Activated CD4-positive, alpha-beta T cell treated with anti-CD3 and anti-CD28 coated beads, Interleukin-2, amount 50 U/mL, for 16 hours (primary cell): ENCODE data around the gene GJC3.
"Not testable (repeated sequence)": the region's sequence is repeated elsewhere in the genome, so short reads cannot be mapped to it uniquely, and the experiment has no call there.

Source experiments
- DNase-seq: peaks from one replicate; pipeline ENCODE4 v3.0.0-alpha.2; 2020

GJC3 gene

DNA sequence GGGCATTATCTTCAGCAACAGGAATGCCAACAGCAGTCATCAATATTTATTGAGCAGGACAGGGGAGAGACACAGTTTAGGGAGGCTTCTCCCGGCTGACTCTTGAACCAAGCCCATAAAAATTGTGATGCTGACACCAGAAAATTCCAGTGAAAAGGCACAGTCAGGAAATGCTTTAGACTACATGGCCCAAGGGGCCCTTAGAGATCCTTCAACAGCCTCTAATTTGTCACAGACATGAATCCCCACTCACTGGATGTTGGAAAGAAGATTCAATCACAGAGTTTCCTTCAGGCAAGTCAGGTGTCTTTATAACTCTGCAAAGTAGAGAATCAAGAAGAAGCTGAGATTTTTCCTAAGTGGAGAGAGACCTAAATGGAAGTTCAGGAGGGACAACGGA is 1.2 kb downstream of the GJC3 start:
- DNase-seq: no peak

DNA sequence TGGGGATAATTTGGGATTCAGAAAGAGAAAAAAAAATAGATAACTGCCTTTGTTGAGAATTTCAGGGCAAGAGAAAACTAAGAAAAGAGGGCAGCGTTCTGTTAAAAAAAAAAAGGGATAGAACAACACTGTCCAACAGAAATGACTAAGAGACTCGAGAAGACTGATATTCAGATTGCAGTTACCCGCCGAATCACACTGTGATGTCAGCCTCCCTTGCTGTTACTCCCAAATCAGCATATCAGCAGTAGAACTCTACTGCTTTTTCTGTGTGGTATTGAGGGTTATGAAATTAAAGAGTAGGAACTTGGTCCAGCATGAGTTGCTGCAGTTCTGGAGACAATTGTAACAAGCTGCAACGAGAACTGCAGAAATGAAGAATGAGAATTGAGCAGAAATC is 1.9 kb downstream of the GJC3 start:
- no peak for DNase-seq

DNA sequence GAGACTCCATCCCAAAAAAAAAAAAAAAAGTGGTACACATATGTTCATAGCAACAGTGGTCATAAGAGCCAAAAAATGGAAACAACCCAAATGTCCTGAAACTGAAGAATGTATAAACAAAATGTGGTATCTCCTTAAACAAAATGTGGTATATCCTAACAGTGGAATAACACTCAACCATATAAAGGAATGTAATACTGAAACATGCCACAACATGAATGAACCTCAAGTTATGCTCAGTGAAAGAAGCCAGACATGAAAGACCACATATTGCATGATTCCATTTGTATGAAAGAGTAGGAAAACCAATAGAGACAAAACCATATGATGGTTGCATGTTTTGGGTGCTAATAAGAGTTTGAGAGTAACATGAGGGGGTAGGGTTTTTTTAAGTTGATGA is 3.1 kb downstream of the GJC3 start:
- no peak for DNase-seq

DNA sequence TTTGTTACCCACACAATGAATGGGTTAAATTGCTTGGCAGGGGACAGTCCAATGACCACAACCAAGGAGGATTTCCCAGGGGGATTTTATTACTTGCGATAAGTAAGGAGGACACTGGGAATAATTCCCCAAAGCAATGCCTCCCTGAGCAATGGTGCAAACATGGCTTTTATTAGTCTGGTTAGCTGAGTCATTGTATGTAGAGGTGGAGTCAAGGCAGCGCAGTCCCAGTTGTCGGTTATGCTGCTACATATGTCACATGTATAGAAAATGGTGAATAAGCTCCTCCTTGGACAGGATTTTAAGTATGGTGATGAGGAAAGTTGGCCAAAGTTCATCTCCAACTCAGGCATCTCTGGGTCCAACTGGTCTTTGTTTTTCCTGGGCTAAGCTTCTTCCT is 6.2 kb downstream of the GJC3 start:
- DNase-seq: no peak

DNA sequence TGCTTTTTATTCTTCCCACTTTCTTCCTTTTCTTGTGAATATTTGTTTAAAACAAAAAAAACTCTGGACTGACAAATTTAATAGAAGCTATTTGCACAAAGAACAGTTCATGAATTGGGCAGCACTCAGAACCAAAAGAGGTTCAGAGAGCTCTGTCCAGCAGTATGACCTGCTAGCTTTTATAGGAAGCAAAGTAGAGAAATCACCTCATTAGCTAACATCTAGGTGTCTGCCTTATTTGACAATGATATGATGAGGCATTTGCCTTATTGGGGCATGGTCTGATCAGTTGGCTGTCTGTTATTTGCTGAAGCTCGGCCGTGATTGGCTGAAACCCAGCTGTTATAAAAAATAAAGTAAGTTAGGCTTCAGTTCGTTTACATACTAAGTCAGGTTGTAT is 9.3 kb downstream of the GJC3 start:
- DNase-seq: no peak

DNA sequence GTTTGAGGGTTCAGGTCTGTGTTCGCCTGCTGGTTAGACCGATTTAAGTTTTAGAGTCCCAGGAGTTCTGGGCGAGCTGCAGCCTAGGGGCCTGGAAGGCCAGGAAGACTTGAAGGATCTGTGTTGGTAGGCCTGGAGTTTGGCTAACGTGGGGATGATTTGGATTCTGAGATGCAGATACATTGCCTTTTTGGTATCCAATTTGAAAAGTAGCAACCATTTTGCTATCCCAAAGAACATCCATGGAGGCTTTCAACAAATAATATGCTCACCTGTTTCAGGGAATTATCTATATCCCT is 9.7 kb downstream of the GJC3 start:
- DNase-seq: no peak

DNA sequence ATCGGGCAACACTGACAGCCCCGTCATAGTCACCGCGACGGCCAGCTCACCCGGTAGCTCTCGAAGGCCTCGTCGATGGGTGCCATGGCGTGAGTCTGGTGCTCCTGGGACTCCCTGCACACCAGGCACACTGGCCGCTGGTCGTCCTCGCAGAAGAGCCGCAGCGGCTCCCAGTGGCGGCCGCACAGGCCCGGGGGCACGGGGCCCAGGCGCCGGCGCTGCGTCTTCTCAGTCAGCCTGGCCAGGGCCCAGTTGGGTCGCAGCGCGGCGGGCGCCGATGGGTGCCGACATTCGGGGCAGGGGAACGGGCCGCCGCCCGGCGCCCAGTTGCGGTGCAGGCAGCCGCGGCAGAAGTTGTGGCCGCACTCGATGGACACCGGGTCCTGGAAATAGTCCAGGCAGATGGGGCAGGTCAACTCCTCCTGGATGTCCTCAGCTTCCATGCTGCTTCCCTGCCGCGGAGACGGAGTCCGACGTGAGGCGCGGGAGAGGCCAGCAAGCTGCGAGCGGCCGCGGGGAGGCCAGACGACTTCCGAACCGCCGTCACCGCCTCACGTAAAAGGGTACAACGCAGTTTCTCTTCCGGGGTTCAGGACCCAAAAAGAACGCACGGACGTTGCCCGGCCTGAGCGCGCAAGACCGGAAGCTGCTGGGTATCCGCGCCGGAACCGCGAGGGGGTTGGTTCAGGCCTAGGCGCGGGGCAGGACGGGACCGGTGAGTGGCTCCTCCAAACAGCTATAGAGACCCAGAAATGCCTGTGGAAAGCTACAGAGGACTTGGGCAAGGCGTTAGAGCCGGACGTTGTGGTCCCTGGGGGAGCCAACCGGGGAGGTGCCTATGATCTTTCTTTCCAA is 10.2 kb downstream of the GJC3 start, which contains the start of gene TRIM4:
Gene TRIM4 (minus strand): TSS at position 572 of the 855 bp plus-strand sequence. CDS start 129 bp downstream, at position 443.
- DNase-seq: peak; percentile 95

DNA sequence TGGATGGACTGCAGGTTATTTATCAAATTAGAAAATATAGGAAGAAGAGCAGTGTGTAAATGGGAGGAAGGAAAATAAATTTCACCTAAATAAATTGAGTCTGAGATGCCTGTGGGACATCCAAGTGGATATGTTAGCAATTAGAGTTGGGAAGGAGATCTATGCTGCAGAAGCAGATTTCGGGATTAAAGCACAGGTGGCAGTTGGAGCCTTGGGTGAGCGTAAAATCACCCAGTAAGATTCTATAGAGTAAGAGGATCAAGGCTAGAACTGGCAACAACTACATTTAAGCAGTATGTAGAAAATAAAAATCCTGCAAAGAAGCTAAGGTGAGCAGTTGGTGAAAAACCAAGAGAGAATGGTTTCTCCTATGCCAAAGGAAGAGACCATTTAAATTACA is 18.4 kb downstream of the GJC3 start:
- DNase-seq: no peak

DNA sequence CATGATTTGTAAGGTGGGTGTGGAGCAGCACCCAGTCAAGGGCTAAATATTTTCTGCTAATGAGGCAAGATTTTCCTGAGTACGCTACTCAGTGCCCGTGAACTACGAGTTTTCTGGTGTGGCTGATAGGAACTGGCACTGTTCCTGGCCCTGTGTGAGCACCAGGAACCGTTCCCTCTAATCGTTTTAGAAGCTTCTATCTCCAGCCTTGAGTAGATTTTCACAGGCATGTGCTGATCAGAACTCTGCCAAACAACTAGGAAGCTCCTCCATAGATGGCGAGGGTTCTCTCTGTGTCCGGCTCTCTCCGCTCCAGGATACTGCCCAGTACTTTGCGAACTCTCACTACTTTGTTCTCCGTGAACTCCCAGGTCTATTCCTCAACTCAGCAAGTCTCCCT is 27.8 kb downstream of the GJC3 start:
- no peak for DNase-seq

DNA sequence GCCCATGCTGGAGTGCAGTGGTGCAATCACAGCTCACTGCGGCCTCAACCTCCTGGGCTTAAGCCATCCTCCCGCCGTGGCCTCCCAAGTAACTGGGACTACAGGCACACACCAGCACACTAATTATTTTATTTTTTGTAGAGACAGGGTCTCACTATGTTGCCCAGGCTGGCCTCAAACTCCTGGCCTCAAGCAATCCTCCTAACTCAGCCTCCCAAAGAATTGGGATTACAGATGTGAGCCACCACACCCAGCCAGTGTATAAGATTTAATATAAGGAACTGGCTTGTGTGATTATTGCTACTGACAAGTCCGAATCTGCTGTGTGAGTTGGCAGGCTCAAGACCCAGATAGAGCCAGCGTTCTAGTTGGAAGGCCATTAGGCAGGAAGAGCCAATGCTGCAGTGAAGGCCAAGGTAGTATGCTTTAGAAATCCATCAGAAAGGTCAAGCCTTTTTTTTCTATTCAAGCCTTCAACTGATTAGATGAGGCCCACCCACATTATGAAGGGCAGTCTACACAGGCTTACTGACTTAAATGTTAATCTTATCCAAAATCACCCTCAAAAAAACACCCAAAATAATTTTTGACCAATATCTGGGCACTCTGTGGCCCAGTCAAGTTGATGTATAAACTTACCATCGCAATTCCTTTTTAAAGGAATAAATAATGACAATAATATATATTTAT is 29.4 kb downstream of the GJC3 start:
- no peak for DNase-seq

DNA sequence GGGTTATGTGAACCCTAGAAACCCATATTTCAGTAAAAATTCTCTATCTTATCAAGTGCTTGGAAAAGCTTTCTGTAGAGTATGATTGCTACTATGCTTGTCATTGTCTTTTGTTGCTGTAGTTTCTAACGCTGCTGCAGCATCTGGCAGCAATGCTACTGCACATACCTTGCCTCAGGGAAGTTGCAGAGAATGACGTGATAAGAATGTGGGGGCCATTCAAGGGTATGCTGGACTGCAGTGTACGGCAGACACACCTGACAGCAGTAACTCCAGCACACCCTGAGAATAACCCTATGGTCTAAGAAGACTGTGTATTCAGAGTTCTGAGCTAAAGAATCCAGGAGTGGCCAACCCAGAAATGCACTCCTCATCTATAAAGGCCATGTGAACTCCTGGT is 30.6 kb downstream of the GJC3 start:
- DNase-seq: no peak

DNA sequence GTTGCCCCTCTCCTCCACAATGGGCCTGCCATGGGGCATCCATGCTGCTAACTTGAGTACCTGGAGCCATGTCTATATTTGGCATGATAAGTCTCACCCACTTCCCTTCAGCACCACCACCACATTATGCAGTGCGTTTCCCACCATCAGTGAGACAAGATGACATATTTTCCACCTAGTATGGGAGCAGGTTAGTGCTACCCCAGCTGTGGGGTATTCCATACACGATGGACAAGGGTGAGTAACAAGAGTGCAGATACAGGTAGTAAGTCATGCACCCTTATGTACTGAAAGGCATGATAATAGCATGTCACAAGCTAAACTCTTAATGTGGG is 31.4 kb downstream of the GJC3 start:
- DNase-seq: no peak

DNA sequence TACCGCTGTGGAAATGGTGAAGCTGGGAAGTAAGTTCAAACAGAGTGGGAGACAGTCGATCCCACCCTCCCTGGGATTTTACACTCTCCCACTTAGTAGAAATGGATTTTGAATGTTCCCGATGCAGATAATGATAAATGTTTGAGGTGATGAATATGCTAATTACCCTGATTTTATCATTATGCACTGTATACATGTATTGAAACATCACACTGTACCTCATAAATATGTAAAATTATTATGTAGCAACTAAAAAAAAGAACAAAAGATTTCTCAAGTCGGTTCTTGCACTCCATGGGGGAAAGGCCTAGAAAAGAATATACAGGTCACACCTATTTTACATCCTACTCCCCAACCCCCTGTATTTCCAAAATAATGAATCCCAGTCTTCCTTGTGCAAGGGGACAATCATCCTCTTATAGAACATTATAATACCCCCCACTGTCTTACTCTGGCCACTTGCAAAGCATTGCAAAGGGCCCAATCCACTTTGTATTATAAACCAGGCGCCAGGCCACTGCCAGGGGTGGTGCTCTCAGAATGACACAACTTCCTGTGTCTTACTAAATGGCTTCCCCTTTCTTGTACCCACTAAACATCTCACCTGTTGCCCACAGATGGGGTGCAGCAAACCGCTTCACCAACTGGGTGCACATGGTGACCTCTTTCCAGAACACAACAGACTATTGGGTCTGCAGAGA is 31.9 kb downstream of the GJC3 start:
- DNase-seq: peak; percentile 26

DNA sequence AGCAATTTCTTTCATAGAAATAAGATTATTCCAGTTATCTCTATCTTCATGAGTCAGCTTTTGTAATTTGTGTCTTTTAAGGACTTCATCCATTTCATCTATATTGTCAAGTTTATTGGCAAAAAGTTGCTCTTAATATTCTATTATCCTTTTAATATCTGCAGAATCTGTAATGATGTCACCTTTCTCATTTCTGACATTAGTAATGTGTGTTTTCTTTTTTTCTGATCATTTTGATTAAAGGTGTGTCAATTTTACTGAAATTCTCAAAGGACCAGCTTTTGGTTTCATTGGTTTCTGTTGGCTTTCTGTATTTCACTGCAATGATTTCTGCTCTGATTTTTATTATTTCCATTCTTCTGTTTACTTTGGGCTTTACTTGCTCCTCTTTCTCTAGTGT is 34.7 kb downstream of the GJC3 start:
- DNase-seq: no peak

DNA sequence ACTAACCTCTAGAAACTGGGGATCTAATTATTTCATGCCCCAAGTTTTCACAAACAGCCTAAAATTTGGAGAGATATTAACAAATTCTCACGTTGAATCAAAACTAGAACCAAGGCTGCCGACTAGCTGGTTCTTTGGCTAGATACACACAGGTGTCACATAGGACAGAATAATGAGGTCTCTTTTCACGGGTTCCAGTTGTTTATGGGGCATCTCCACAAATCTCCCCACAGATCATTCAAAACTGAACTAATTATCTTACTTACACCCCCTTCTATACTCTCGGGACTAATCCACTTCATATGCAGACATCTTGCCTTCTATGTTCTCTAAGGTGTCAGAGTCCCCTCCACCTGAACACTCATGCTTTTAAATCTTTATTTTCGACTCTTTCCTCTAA is 36.1 kb downstream of the GJC3 start:
- no peak for DNase-seq

DNA sequence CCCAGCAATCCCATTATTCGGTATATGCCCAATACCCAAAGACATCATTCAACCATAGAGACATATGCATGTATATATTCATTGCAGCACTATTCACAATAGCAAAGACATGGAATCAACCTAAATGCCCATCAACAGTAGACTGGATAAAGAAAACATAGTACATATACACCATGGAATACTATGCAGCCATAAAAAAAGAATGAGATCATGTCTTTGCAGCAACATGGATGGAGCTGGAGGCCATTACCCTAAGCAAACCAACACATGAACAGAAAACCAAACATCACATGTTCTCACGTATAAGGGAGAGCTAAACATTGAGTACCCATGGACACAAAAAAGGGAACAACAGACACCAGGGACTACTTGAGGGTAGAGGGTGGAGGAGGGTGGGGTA is 39.1 kb downstream of the GJC3 start:
- not testable (repeated sequence) for DNase-seq

DNA sequence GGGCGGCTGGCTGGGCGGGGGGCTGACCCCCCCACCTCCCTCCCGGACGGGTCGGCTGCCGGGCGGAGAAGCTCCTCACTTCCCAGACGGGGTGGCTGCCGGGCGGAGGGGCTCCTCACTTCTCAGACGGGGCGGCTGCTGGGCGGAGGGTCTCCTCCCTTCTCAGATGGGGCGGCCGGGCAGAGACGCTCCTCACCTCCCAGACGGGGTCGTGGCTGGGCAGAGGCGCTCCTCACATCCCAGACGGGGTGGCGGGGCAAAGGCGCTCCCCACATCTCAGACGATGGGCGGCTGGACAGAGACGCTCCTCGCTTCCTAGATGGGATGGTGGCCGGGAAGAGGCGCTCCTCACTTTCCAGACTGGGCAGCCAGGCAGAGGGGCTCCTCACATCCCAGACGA is 41.1 kb downstream of the GJC3 start:
- DNase-seq: not testable (repeated sequence)

DNA sequence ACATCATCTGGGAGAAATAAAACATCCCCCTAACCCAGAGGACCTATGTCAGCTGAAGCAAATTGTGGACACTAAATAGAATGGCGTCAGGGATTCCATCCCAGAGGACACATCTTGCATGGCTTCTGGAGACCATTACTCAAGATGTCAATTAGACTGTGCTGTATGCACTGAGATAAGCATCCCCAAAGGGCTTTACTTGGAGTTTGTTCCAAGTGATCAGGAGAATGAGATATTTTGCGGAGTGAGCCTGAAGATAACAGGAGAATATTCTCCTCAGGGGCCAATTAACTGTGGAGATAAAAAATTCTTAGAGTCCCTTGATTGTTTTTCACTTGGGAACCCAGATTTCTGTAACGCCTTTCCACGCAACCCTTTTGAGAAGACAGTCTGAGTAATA is 48.0 kb downstream of the GJC3 start:
- DNase-seq: no peak

DNA sequence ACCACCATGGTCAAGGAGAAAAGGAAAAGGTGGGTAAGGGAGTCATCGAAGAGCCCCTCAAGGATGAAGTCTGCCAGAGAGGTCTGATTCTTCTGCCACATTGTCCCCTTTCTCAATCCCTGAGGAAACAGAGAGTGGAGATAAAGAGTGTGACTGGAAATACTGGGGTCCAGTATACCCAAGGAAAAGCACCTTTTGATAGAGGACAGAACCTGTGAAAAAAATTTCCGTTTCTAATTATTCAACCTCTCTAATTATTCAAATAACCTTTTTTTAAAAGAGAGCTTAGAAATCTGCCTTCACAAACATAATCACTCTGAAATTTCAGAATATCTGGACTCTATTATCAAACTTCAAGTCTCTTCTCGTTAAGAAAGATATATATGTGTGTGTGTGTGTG is 52.5 kb downstream of the GJC3 start, which contains the start of gene OR2AE1:
Gene OR2AE1 (minus strand): TSS at position 101 of the 400 bp plus-strand sequence. CDS start 0 bp downstream, at position 101.
- no peak for DNase-seq

DNA sequence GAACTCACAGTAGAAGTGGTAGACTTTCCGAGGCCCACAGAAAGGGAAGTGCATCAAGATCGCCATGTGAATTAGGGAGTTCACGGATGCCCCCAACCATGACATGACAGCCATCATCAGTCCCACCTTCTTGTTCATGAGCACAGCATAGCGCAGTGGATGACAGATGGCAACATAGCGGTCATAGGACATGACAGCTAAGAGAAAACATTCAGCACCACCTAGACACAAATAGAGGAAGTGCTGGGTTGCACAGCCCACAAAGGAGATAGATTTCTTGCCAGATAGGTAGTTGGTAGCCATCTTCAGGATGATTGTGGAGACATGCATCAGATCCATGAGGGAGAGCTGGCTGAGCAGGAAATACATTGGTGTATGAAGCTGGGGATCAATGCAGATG is 52.9 kb downstream of the GJC3 start:
- no peak for DNase-seq
